GM04504 (cell line): ENCODE data around the gene CHCHD4.
"Not testable (repeated sequence)": the region's sequence is repeated elsewhere in the genome, so short reads cannot be mapped to it uniquely, and the experiment has no call there.

Experiments
- DNase-seq: peaks from one replicate; pipeline ENCODE4 v3.0.0-alpha.2; 2012; ENCODE audit warnings: low read depth

CHCHD4 gene

GRCh38 chr3:14134291-14134690 is 9.6 kb upstream of the CHCHD4 start:
- DNase-seq, result no peak

GRCh38 chr3:14133876-14134275 is 9.2 kb upstream of the CHCHD4 start:
- DNase-seq, result no peak

- no peak for DNase-seq
Measured at GRCh38 chr3:14133188-14133800, 8.6 kb upstream of the CHCHD4 start.

- no peak for DNase-seq
Measured at GRCh38 chr3:14132689-14133088, 8.0 kb upstream of the CHCHD4 start.

GRCh38 chr3:14132120-14132519 is 7.5 kb upstream of the CHCHD4 start:
- DNase-seq, result no peak

- DNase-seq, result no peak
Measured at GRCh38 chr3:14131134-14131533, 6.5 kb upstream of the CHCHD4 start.

GRCh38 chr3:14130707-14131106 is 6.0 kb upstream of the CHCHD4 start:
- DNase-seq, result no peak

GRCh38 chr3:14130230-14130629 is 5.6 kb upstream of the CHCHD4 start:
- no peak for DNase-seq

- DNase-seq, result no peak
Measured at GRCh38 chr3:14129296-14129695, 4.6 kb upstream of the CHCHD4 start.

GRCh38 chr3:14128724-14129123 is 4.1 kb upstream of the CHCHD4 start:
- DNase-seq, result no peak

GRCh38 chr3:14127516-14128161 is 3.0 kb upstream of the CHCHD4 start:
- no peak for DNase-seq

- DNase-seq, result no peak
Measured at GRCh38 chr3:14126887-14127505, 2.3 kb upstream of the CHCHD4 start.

- no peak for DNase-seq
Measured at GRCh38 chr3:14126017-14126886, 1.6 kb upstream of the CHCHD4 start.

- peak; percentile 91 for DNase-seq
Measured at GRCh38 chr3:14125193-14126016, 735 bp upstream of the CHCHD4 start.

GRCh38 chr3:14124223-14124614 is 451 bp downstream of the CHCHD4 start:
- DNase-seq, result no peak

GRCh38 chr3:14123308-14124222 is 1.1 kb downstream of the CHCHD4 start:
- DNase-seq, result no peak

- no peak for DNase-seq
Measured at GRCh38 chr3:14122301-14122700, 2.4 kb downstream of the CHCHD4 start.

- DNase-seq, result no peak
Measured at GRCh38 chr3:14121859-14122258, 2.8 kb downstream of the CHCHD4 start.

- DNase-seq, result not testable (repeated sequence)
Measured at GRCh38 chr3:14120921-14121448, 3.7 kb downstream of the CHCHD4 start.
